H1 (cell line): ENCODE measurements around the gene LIN37. TPM values are rescaled to one million over a fixed set of nuclear protein-coding genes. Genes with fewer than 3 reads are reported as not detected.

Source experiments
- CTCF ChIA-PET: fragments of 300-600 bp; sonication (Branson Sonifier 250); formaldehyde crosslinking; loops from one replicate; lab custom pipeline; 2021; ENCODE audit not compliant: partially characterized antibody; lab: Charles Lee
- POLR2A ChIA-PET: fragments of 300-600 bp; sonication (Branson Sonifier 250); formaldehyde crosslinking; loops from one replicate; lab custom pipeline; 2021; ENCODE audit warnings: inconsistent platforms; ENCODE audit not compliant: partially characterized antibody; lab: Charles Lee
- DNase-seq, 2 experiments: peaks; one replicate each; pipeline versions ENCODE4 v3.0.0 to v3.0.0-alpha.2; 2010 to 2022; ENCODE audit warnings: low spot score in 2 of 2, low read depth in 1 of 2, mixed read lengths in 1 of 2
- FAIRE-seq: peaks from 2 replicates; lab custom pipeline; 2011; peaks lifted over from hg19 to GRCh38; lab: Jason Lieb, UNC
- H2AFZ ChIP-seq: 2 replicates; pipeline ENCODE4 v1.8.1; 2012; ENCODE audit warnings: low read length, inconsistent platforms
- H2AK5ac ChIP-seq: 2 replicates; pipeline ENCODE4 v1.6.1; 2013; ENCODE audit warnings: low read depth, low read length
- H2BK120ac ChIP-seq: replicated peaks from 2 replicates; pipeline ENCODE3; 2013; ENCODE audit warnings: low read depth, low read length, inconsistent platforms
- H2BK12ac ChIP-seq: 2 replicates; pipeline ENCODE4 v1.6.1; 2013; ENCODE audit warnings: low read depth, low read length
- H2BK15ac ChIP-seq: 2 replicates; pipeline ENCODE4 v1.6.1; 2013; ENCODE audit warnings: low read length
- H2BK20ac ChIP-seq: 2 replicates; pipeline ENCODE4 v1.6.1; 2013; ENCODE audit warnings: low read length
- H2BK5ac ChIP-seq: 2 replicates; pipeline ENCODE4 v1.6.1; 2013; ENCODE audit warnings: low read depth, low read length
- H3K14ac ChIP-seq: 2 replicates; pipeline ENCODE4 v1.6.1; 2013; ENCODE audit warnings: inconsistent platforms; ENCODE audit not compliant: insufficient read length
- H3K18ac ChIP-seq: 2 replicates; pipeline ENCODE4 v1.6.1; 2013; ENCODE audit warnings: low read length; ENCODE audit errors: extremely low read depth
- H3K23ac ChIP-seq: 2 replicates; pipeline ENCODE4 v1.6.1; 2013; ENCODE audit warnings: inconsistent platforms; ENCODE audit not compliant: insufficient read length
- H3K23me2 ChIP-seq: 2 replicates; pipeline ENCODE4 v1.6.1; 2013; ENCODE audit warnings: low read depth, low read length
- H3K27ac ChIP-seq: 2 replicates; pipeline ENCODE4 v1.6.1; 2011; ENCODE audit warnings: low read depth, low read length, inconsistent platforms
- H3K27me3 ChIP-seq, 4 experiments: replicated peaks in 1 of 4; 1 replicate in 1 of 4; 2 replicates in 3 of 4; pipeline versions ENCODE4 v1.6.1 to v1.8.1; 2011 to 2013; ENCODE audit warnings: low read length in 3 of 4, mild to moderate bottlenecking in 3 of 4, inconsistent platforms in 2 of 4, mixed read lengths in 2 of 4, moderate library complexity in 1 of 4; ENCODE audit not compliant: control insufficient read depth in 3 of 4, insufficient read depth in 3 of 4; ENCODE audit errors: extremely low read depth in 1 of 4
- H3K36me3 ChIP-seq, 4 experiments: 2 replicates each; pipeline versions ENCODE4 v1.6.1 to v1.8.1; 2011 to 2013; ENCODE audit warnings: mild to moderate bottlenecking in 4 of 4, low read length in 3 of 4, moderate library complexity in 2 of 4, control low read depth in 1 of 4, inconsistent platforms in 1 of 4; ENCODE audit not compliant: insufficient read depth in 4 of 4, control insufficient read depth in 2 of 4
- H3K4ac ChIP-seq: replicated peaks from 2 replicates; pipeline ENCODE3; 2013; ENCODE audit warnings: low read length, low read depth, mixed read lengths, inconsistent platforms; ENCODE audit not compliant: insufficient read length
- H3K4me1 ChIP-seq, 4 experiments: replicated peaks in 1 of 4; 1 replicate in 1 of 4; 2 replicates in 3 of 4; pipeline versions ENCODE4 v1.6.1 to v1.8.1; 2011 to 2013; ENCODE audit warnings: low read length in 3 of 4, inconsistent platforms in 2 of 4, mixed read lengths in 1 of 4; ENCODE audit not compliant: insufficient read depth in 4 of 4, control insufficient read depth in 3 of 4
- H3K4me2 ChIP-seq, 2 experiments: 2 replicates each; pipeline versions ENCODE4 v1.6.1 to v1.8.1; 2011 to 2013; ENCODE audit warnings: low read depth in 2 of 2, low read length in 2 of 2, control low read depth in 1 of 2, inconsistent platforms in 1 of 2, mild to moderate bottlenecking in 1 of 2; ENCODE audit not compliant: insufficient read depth in 1 of 2
- H3K4me3 ChIP-seq, 4 experiments: fragments of 200-600, 300-600 bp in 1 of 4; sonication (generic), shearing (Covaris generic), sonication (Bioruptor Twin) in 1 of 4; 2 replicates each; pipeline versions ENCODE4 v1.5.1 to v1.8.1; 2011 to 2016; ENCODE audit warnings: low read length in 4 of 4, low read depth in 3 of 4, control low read depth in 2 of 4, inconsistent platforms in 2 of 4, mild to moderate bottlenecking in 2 of 4, mixed read lengths in 1 of 4, moderate library complexity in 1 of 4; ENCODE audit not compliant: insufficient read depth in 2 of 4; ENCODE audit errors: extremely low read depth in 1 of 4
- H3K56ac ChIP-seq: replicated peaks from 2 replicates; pipeline ENCODE3; 2013; ENCODE audit warnings: low read depth, mild to moderate bottlenecking, mixed read lengths, low read length, inconsistent platforms; ENCODE audit not compliant: insufficient read length
- H3K79me1 ChIP-seq: 2 replicates; pipeline ENCODE4 v1.6.1; 2013; ENCODE audit warnings: low read depth, low read length, control low read depth
- H3K79me2 ChIP-seq, 2 experiments: 2 replicates each; pipeline versions ENCODE4 v1.6.1 to v1.8.1; 2012 to 2013; ENCODE audit warnings: low read length in 2 of 2, mild to moderate bottlenecking in 2 of 2, inconsistent platforms in 1 of 2; ENCODE audit not compliant: insufficient read depth in 2 of 2, control insufficient read depth in 1 of 2
- H3K9ac ChIP-seq, 4 experiments: replicated peaks in 1 of 4; 1 replicate in 1 of 4; 2 replicates in 3 of 4; pipeline versions ENCODE4 v1.6.1 to v1.8.1; 2011 to 2013; ENCODE audit warnings: low read depth in 3 of 4, low read length in 3 of 4, control low read depth in 2 of 4, mild to moderate bottlenecking in 2 of 4, moderate library complexity in 2 of 4, inconsistent platforms in 1 of 4; ENCODE audit errors: extremely low read depth in 1 of 4
- H3K9me3 ChIP-seq, 2 experiments: 2 replicates each; pipeline versions ENCODE4 v1.6.1 to v1.8.1; 2012 to 2013; ENCODE audit warnings: mild to moderate bottlenecking in 2 of 2, moderate library complexity in 2 of 2, control low read depth in 1 of 2, inconsistent platforms in 1 of 2, low read depth in 1 of 2, low read length in 1 of 2, mixed read lengths in 1 of 2; ENCODE audit not compliant: insufficient read depth in 2 of 2
- H4K20me1 ChIP-seq, 2 experiments: replicated peaks in 1 of 2; 2 replicates each; pipeline versions ENCODE3 to v1.8.1; 2011 to 2013; ENCODE audit warnings: inconsistent platforms in 2 of 2, low read length in 2 of 2, mild to moderate bottlenecking in 1 of 2; ENCODE audit not compliant: insufficient read depth in 2 of 2, control insufficient read depth in 1 of 2
- H4K5ac ChIP-seq: 2 replicates; pipeline ENCODE4 v1.6.1; 2013; ENCODE audit warnings: low read length, low read depth, mixed read lengths, inconsistent platforms; ENCODE audit not compliant: insufficient read length
- H4K8ac ChIP-seq: 2 replicates; pipeline ENCODE4 v1.8.0; 2013; ENCODE audit warnings: mild to moderate bottlenecking, moderate library complexity, low read length, inconsistent platforms; ENCODE audit not compliant: insufficient read depth; ENCODE audit errors: extremely low read depth
- H4K91ac ChIP-seq: replicated peaks from 2 replicates; pipeline ENCODE3; 2013; ENCODE audit warnings: low read length, mixed read lengths, inconsistent platforms; ENCODE audit not compliant: insufficient read length
- ATF3 ChIP-seq: IDR thresholded peaks from 2 replicates; pipeline ENCODE4 v1.6.1; 2011; ENCODE audit warnings: low read depth, mild to moderate bottlenecking, low read length; ENCODE audit not compliant: insufficient read depth
- CBX5 ChIP-seq: fragments of 300-800, 300-1000 bp; sonication (generic); IDR thresholded peaks from 2 replicates; pipeline ENCODE4 v1.7.1; 2016; ENCODE audit warnings: antibody characterized with exemption, low read length, low read depth
- CHD2 ChIP-seq: IDR thresholded peaks from 2 replicates; pipeline ENCODE4 v1.6.1; 2012; ENCODE audit warnings: low read length, improper control_type of control experiment
- CREB1 ChIP-seq: IDR thresholded peaks from 2 replicates; pipeline ENCODE4 v1.6.1; 2012; ENCODE audit warnings: inconsistent platforms
- HDAC2 ChIP-seq, 2 experiments: fragments of 300-600 bp in 1 of 2; sonication (generic) in 1 of 2; IDR thresholded peaks; 2 replicates each; pipeline ENCODE4 v1.6.1; 2011 to 2012; ENCODE audit warnings: low read depth in 2 of 2, low read length in 2 of 2, mild to moderate bottlenecking in 2 of 2, moderate library complexity in 2 of 2, borderline replicate concordance in 1 of 2, inconsistent platforms in 1 of 2
- NRF1 ChIP-seq: IDR thresholded peaks from 2 replicates; pipeline ENCODE4 v1.6.1; 2011; ENCODE audit warnings: mild to moderate bottlenecking, low read depth, low read length, improper control_type of control experiment
- RNF2 ChIP-seq: fragments of 200-900, 300-1000 bp; sonication (generic); IDR thresholded peaks from 2 replicates; pipeline ENCODE4 v1.7.1; 2016; ENCODE audit warnings: borderline replicate concordance, low read depth, mild to moderate bottlenecking, antibody characterized with exemption, low read length; ENCODE audit not compliant: poor library complexity, severe bottlenecking; ENCODE audit errors: missing control alignments
- WGBS, 2 experiments: shearing (Covaris generic) in 1 of 2; methylation state at CpG; one replicate each; pipeline versions ENCODE4 v1.1.6 to v1.1.7; 2013 to 2015; ENCODE audit warnings: low lambda C conversion rate in 2 of 2, mixed read lengths in 2 of 2, inconsistent platforms in 1 of 2, low coverage in 1 of 2, missing lambda C conversion rate in 1 of 2; ENCODE audit not compliant: insufficient replicate concordance in 2 of 2, insufficient coverage in 1 of 2, insufficient read length in 1 of 2; ENCODE audit errors: extremely low coverage in 1 of 2, missing lambda C conversion rate in 1 of 2; 5-methylcytosine and 5-hydroxymethylcytosine counted together
- polyA plus RNA-seq, 7 experiments: library from polyadenylated mRNA; depleted of rRNA in 3 of 7; stranded (reverse) in 5 of 7; unstranded in 2 of 7; fragments of >200 nt in 5 of 7; fragments of 200-250 nt in 2 of 7; gene quantifications; 1 replicate in 5 of 7; 2 replicates in 1 of 7; 4 replicates in 1 of 7; pipeline versions ENCODE4 v1.2.1 to v1.2.3, GENCODE V29; 2011 to 2013; ENCODE audit warnings: missing spikeins in 2 of 7, mixed read lengths in 2 of 7
- total RNA-seq: library from RNA; stranded (reverse); fragmentation: NEBNext Ultra II Directional; extraction: Animal tissue kit (Norgen Biotek cat#: 25700); gene quantifications from 2 replicates; pipeline ENCODE4 v1.2.1, GENCODE V29; 2021

The LIN37 gene
- total and polyA plus RNA-seq, 2 of the 8 experiments (the other 6 are each of a cell fraction or from before 2014, with no cell fraction given), result 3.8 to 9.8 TPM

GRCh38 chr19:35702223-35703012, 46.0 kb upstream of the LIN37 start:
- H3K4ac ChIP-seq, result no peak overlapping the region
- no peaks in the 10 kb centered on the region for H3K79me1 ChIP-seq
- H2BK15ac ChIP-seq, result 0 out of 2 replicates have a peak overlapping the region, but pooled peaks have one; percentile 2
- H3K23me2 ChIP-seq, result peaks cover 4% of the 10 kb centered on the region; the same call in 1 of the 2 replicates
- no peak overlapping the region for H3K23ac ChIP-seq
- no peak overlapping the region for H3K56ac ChIP-seq
- no peaks in the 10 kb centered on the region for H3K36me3 ChIP-seq
- FAIRE-seq (peak; percentile 84), DNase-seq (peak; percentile 91 to 96)
- H2AFZ ChIP-seq, result peak overlapping the region; percentile 94; the same call in 1 of the 2 replicates
- peak overlapping the region in 1 of 4 experiments; percentile 8; a peak in 3 of 7 replicates for H3K9ac ChIP-seq
- H2BK12ac ChIP-seq, result peak overlapping the region; percentile 84; the same call in 1 of the 2 replicates
- H3K14ac ChIP-seq, result no peak overlapping the region
- no peak overlapping the region for H2AK5ac ChIP-seq
- H3K4me2 ChIP-seq, result peak overlapping the region; percentile 87 to 95
- H3K27me3 ChIP-seq, result peaks cover 2 to 11% (median 11%) of the 10 kb centered on the region in 4 experiments; a peak in 6 of 7 replicates
- no peak overlapping the region for H2BK120ac ChIP-seq
- no peaks in the 10 kb centered on the region for H3K79me2 ChIP-seq
- peaks cover 0 to 4% (median 3%) of the 10 kb centered on the region in 4 experiments; a peak in 4 of 7 replicates for H3K4me1 ChIP-seq
- H3K27ac ChIP-seq, result no peak overlapping the region; the same call in 1 of the 2 replicates
- 2% methylated on average over 43 of the region's 50 CpGs; no CpG with 5 or more reads in 1 of the 2 experiments for WGBS, 2 experiments
- 0 out of 2 replicates have a peak overlapping the region, but pooled peaks have one; percentile 25 for H3K18ac ChIP-seq
- H4K91ac ChIP-seq, result no peak overlapping the region
- H3K4me3 ChIP-seq, result peak overlapping the region; percentile 48 to 66 (median 56)
- POLR2A ChIA-PET, result interaction anchor here (0.6 to 3.7 kb wide), 8 partner anchors 10 to 349 kb away, joined by 3 to 28 read pairs (median 6); partner anchors contain the start of gene COX6B1
- H2BK5ac ChIP-seq, result peak overlapping the region; percentile 63; the same call in 1 of the 2 replicates
- no peaks in the 10 kb centered on the region for H4K20me1 ChIP-seq
- CTCF ChIA-PET, result interaction anchor here (0.6 to 8.4 kb wide), 10 partner anchors 9 to 389 kb away, joined by 3 to 67 read pairs (median 4); no protein-coding TSS in a partner anchor
- H2BK20ac ChIP-seq, result no peak overlapping the region
- peaks cover 0 to 3% of the 10 kb centered on the region in 2 experiments; a peak in 1 of 4 replicates for H3K9me3 ChIP-seq
- H4K8ac ChIP-seq, result peak overlapping the region; percentile 88
- no peak overlapping the region for H4K5ac ChIP-seq
- TF ChIP-seq CREB1 (peak; percentile 51), CBX5 (no peak), HDAC2 (IDR thresholded peaks at IDR 0.05; ENCODE audit: borderline replicate concordance in 1 of 2, low read depth in 2 of 2, low read length in 2 of 2) (no peak), CHD2 (peak; percentile 97), ATF3 (no peak), NRF1 (no peak), RNF2 (no peak)
